Stimulated activated CD4-positive, alpha-beta T cell treated with anti-CD3 and anti-CD28 coated beads, Interleukin-1b, Interleukin-23, amount 100 ng/mL, for 24 hours (primary cell): ENCODE measurements around the gene GADL1.

Experiments
- DNase-seq, 4 experiments: peaks; one replicate each; pipeline ENCODE4 v3.0.0-alpha.2; 2020; ENCODE audit warnings: low read depth in 4 of 4, low spot score in 1 of 4

GADL1 gene

DNA sequence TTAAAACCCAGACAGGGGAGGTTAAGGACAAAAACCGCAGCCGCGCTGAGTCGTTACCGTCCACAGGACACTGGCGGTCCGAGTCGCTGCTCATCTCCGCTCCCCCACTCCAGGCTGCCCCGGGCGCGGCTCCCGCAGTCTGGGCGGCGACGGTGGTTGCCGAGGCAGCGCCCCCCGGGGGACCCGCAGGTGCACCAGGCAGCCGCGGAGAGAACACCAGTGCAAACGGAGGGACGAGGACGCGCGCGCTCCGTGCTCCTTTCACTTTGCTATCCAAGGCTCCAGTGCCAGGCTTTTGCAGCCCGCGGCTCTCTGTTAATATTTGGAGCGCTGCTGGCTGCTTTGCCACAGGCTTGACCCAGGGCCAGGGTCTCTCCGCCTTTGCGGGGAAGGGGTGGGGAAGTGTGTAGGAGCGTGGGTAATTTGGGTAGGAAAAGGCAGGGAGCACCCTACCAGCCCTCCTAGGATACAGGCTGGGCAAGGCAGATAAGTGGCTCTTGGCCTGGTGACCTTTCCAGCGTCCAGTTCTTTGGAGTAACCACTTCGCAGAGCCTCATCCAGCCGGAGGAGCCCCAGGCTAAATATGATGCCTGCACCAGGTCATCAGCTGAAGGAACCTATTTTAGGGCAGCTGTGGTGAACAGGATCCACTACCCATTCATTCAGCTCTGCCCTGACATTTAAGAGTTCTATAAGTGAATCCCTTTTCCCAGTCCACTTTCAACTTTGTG, at the start of gene GADL1:
TSS of gene GADL1 (minus strand) at position 141 of the 731 bp plus-strand sequence. CDS start at position 94, 47 bp downstream.
- peak in 1 of 4 experiments; percentile 1 for DNase-seq

- no peak for DNase-seq
These were observed 49.7 kb upstream of the GADL1 start for GRCh38 chr3:30944124-30944523.

- DNase-seq = no peak
These were observed 48.7 kb upstream of the GADL1 start for GRCh38 chr3:30943206-30943605.

DNA sequence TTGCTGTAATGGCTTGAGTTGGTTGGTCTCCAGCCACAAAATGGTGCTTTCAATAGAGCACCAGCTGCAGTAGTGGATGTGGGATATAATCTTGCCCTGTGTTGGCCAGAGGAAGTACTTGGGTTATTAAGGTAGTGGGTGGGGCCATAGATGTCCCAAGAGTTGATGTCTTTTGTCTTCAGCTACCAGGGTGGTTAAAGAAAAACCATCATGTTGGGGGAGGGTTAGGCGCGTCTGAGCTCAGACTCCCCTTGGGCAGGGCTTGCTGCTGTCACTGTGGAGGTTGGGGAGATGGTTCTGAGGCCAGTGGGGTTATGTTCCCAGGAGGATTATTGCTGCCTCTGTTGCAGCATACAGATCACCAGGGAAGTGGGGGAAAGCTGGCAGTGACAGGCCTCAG, 46.9 kb upstream of the GADL1 start:
- no peak for DNase-seq

GRCh38 chr3:30940740-30941139, 46.3 kb upstream of the GADL1 start:
- DNase-seq = no peak

DNA sequence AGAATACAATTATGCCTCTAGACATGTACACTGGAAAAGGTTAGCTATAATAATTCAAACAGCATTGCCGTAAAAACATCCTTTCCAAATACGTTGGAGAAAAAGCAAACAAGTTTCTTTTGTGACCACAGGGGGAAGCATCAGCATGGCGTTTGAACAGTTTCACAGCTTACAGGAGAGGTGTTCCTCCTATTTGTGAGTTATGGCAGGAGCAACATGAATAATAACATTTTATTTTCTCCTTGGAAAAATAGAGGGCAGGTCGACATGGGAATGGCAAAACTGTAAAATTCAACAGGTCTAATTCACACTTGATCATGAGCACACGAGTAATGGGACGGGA, 39.7 kb upstream of the GADL1 start:
- DNase-seq = no peak

- DNase-seq = no peak
These were observed 39.2 kb upstream of the GADL1 start for GRCh38 chr3:30933478-30934207.

GRCh38 chr3:30932513-30933098, 38.1 kb upstream of the GADL1 start:
- no peak for DNase-seq

- no peak for DNase-seq
These were observed 30.3 kb upstream of the GADL1 start for GRCh38 chr3:30924763-30925162.

DNA sequence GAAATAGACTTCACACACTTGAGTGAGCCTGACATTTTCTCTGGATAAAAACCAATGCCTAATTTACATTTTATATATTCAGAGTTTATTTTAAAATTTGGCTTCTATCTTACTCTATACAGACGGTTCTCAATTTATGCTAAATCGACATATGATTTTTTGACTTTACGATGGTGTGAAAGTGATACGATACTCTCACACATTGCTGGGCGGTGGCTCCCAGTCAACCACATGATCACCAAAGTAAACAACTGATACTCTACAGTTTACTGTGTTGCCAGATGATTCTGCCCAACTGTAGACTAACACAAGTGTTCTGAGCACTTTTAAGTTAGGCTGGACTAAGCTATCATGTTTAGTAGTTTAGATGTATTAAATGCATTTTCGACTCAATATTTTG, 25.1 kb upstream of the GADL1 start:
- DNase-seq = no peak

DNA sequence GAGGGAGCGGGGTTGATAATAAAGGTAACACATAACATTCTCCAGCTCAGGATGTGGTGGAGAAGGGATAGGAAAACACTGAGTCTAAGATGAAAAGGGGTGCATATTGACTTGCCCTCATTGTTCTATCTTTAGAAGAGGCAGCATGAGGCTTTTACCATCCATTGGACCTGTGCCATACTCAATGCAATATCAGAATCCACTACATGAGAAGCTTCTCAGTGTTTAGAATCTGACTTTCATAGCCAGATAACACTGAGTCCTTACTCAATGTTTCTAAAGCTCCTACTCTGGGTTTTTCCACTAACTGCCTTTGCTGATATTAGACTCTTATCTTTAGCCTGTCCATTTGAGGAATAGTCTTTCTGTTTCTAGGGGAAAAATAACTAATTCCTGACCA, 24.3 kb upstream of the GADL1 start:
- no peak for DNase-seq

DNA sequence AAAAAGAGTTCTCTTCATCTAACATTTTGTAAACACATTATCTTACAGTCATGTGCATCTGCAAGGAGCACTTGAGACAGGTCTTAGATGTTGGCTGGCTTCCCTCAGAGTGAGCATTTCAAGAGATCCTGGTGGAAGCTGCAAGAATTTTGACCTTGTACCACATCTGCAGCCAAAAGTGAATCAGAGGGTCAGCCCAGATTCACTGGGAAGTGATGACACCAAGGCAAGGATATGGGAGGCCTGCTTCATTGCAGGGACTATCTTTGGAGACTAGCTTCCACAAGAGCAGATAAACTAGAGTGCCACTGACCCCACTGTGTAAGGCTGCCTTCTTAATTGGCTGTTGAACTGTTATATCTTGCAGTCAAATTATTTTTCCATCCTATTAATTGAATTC, 21.3 kb upstream of the GADL1 start:
- no peak for DNase-seq

DNA sequence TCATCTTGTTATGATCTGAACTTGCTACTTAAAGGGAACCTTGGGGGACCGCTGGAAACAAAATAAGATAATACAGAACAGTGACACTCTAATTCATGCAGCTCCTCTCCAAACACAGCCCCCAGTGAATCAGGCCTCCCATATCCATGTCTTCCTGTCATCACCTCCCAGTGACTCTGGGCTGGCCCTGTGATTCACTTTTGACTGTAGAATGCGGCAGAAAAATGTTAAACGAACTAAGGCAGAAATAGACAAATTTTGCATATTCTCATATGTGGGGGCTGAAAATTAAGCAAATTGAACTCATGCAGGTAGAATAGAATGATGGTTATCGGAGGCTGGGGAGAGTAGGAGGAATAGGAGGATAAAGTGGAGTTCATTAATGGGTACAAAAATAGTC, 20.2 kb upstream of the GADL1 start:
- no peak for DNase-seq

GRCh38 chr3:30913176-30913575, 18.7 kb upstream of the GADL1 start:
- no peak for DNase-seq

- DNase-seq = no peak
These were observed 17.8 kb upstream of the GADL1 start for GRCh38 chr3:30912301-30912700.

- DNase-seq = no peak
These were observed 14.1 kb upstream of the GADL1 start for GRCh38 chr3:30908456-30909037.

DNA sequence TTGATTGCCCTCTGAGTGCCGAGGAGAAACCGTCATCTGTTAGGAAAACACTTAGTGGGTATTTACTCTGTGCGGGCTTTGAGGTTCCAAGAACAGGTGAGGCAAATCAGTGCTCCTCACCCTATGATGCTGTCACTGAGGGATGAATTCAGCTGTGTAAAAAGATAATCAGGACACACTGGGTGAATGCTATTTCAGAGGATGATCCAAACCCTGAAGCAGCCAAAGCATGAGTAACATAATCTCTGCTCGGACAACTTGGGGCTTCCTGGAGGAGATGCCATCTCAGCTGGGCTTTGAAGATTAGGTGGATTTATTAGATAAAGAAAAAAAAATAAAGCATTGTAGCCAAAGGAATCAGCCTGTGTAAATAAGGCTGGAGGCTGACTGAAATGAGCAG, 10.5 kb upstream of the GADL1 start:
- DNase-seq = no peak

DNA sequence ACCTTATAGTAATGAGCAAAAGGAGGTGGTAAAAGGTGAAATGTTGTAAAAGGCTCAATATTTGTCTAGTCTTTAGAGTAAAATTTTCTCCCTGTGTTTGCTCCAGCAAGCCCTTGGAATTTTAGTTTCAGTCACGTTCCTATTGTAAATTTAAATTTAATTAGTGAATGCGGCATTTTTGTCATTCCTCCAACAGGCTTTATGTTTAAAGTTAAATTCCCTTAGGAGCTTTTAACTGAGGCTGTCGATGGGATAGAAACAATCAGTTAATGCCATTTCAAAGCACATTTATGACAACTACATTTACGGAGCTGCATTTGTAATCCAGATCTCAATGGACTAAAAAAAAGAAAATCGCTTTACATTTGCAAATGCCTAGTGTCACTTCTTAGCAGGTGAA, 868 bp upstream of the GADL1 start:
- no peak for DNase-seq

- no peak for DNase-seq
These were observed 659 bp downstream of the GADL1 start for GRCh38 chr3:30893678-30894325.

- DNase-seq = no peak
These were observed 3.6 kb downstream of the GADL1 start for GRCh38 chr3:30890907-30891306.

GRCh38 chr3:30886888-30887287, 7.6 kb downstream of the GADL1 start:
- DNase-seq = no peak

DNA sequence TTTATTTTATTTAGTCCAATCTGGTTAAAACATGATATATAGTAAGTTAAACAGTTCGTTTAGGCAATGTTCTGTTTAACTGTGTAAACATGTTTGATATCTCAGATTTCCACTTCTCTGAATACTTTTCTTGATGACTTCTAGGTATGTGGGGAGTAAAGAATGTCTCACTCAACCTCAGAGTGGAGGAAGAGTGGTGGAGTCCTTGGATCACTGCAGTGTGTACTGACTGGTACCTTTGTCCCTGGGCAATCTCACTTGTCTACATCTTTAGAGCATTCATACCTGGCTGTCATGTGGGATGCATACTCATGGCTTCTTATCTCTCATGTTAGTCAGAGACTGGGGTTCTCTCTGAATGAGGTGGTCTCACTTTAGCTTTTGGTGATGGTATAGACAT, 15.6 kb downstream of the GADL1 start:
- DNase-seq = no peak
